Stomach (tissue), 9 donors: ENCODE data around the gene SCGB1D1. TPM values are rescaled to one million over a fixed set of nuclear protein-coding genes. Genes with fewer than 3 reads are reported as not detected.

Experiments used
- DNase-seq, 2 donors: peaks; one replicate each; pipeline versions ENCODE4 v3.0.0 to v3.0.0-alpha.2; 2013 to 2019
- H3K27ac ChIP-seq, 5 donors: fragments of 200-600 bp in 4 of 5; sonication (generic) in 4 of 5; one replicate each; pipeline ENCODE4 v1.5.1; 2013 to 2019; ENCODE audit warnings: mild to moderate bottlenecking in 1 of 5, moderate library complexity in 1 of 5
- H3K27me3 ChIP-seq, 3 donors: fragments of 200-600 bp; sonication (generic); one replicate each; pipeline ENCODE4 v1.5.1; 2017 to 2019; ENCODE audit warnings: mixed run types in 1 of 3
- H3K36me3 ChIP-seq, 4 donors: fragments of 200-600 bp; sonication (generic); 1 replicate in 3 of 4; 2 replicates in 1 of 4; pipeline ENCODE4 v1.5.1; 2016 to 2019
- H3K4me1 ChIP-seq, 4 donors: fragments of 200-600 bp; sonication (generic); one replicate each; pipeline ENCODE4 v1.5.1; 2016 to 2019
- H3K4me3 ChIP-seq, 4 donors: fragments of 200-600 bp; sonication (generic) in 3 of 4; one replicate each; pipeline ENCODE4 v1.5.1; 2016 to 2019; ENCODE audit warnings: mild to moderate bottlenecking in 1 of 4
- H3K9me3 ChIP-seq, 4 donors: fragments of 200-600 bp; sonication (generic); one replicate each; pipeline ENCODE4 v1.5.1; 2016 to 2019
- CTCF ChIP-seq, 7 experiments: fragments of 450-650 bp in 4 of 7; fragments of 200-600 bp in 3 of 7; sonication (generic) in 3 of 7; IDR thresholded peaks; one replicate each; pipeline ENCODE4 v1.5.1; 2016 to 2019; ENCODE audit warnings: antibody characterized with exemption in 7 of 7, control low read depth in 2 of 7, mild to moderate bottlenecking in 1 of 7
- EP300 ChIP-seq: sonication (generic); formaldehyde crosslinking; IDR thresholded peaks from one replicate; pipeline ENCODE4 v1.6.1; 2017; ENCODE audit warnings: antibody characterized with exemption
- POLR2A ChIP-seq, 4 donors: fragments of 450-650 bp; IDR thresholded peaks; one replicate each; pipeline ENCODE4 v1.6.1; 2016; ENCODE audit warnings: antibody characterized with exemption in 4 of 4, control low read depth in 2 of 4, mild to moderate bottlenecking in 1 of 4, moderate library complexity in 1 of 4
- POLR2AphosphoS5 ChIP-seq, 3 donors: sonication (generic); formaldehyde crosslinking; IDR thresholded peaks; one replicate each; pipeline ENCODE4 v1.6.1; 2016; ENCODE audit warnings: antibody characterized with exemption in 3 of 3
- WGBS, 5 donors: extraction: QIAGEN DNeasy Blood & Tissue Kit in 3 of 5; methylation state at CpG; one replicate each; pipeline versions ENCODE4 v1.1.5 to v1.1.7; 2013 to 2018; 5-methylcytosine and 5-hydroxymethylcytosine counted together
- intact Hi-C: fragments of 100-400 bp; cut with DNase I; formaldehyde crosslinking; loops from one replicate; pipeline ENCODE4 v1.15.1; 2023; ENCODE audit warnings: low total_unique reads
- polyA plus RNA-seq, 3 donors: library from polyadenylated mRNA; stranded (reverse); fragments of 200-250 nt; gene quantifications; one replicate each; pipeline ENCODE4 v1.2.3, GENCODE V29; 2013
- total RNA-seq, 5 donors: library from RNA; depleted of rRNA; stranded (reverse); fragments of >200 nt; gene quantifications; one replicate each; pipeline versions ENCODE4 v1.1.0 to v1.2.3, GENCODE V29; 2014 to 2016
- donor health status: healthy with polysubstance abuse.
- donor health status: Bipolar disorder and iron deficiency.
- donor health status: healthy.

The SCGB1D1 gene
- total and polyA plus RNA-seq, 8 donors: not detected

GRCh38 chr11:62150887-62151736 lies 38.9 kb upstream of the SCGB1D1 start:
- Histone ChIP-seq H3K4me1 (no peaks in the 10 kb centered on the region), H3K36me3 (peaks cover 49 to 71% (median 69%) of the 10 kb centered on the region in 4 donors), H3K27ac (no peak overlapping the region), H3K27me3 (no peaks in the 10 kb centered on the region), H3K4me3 (no peak overlapping the region), H3K9me3 (no peaks in the 10 kb centered on the region)
- peak in 1 of 2 donors; percentile 16 for DNase-seq
- intact Hi-C loops: no loop called here
- TF ChIP-seq CTCF (IDR thresholded peaks at IDR 0.05) (no peak), POLR2A (IDR thresholded peaks at IDR 0.05) (no peak), POLR2AphosphoS5 (IDR thresholded peaks at IDR 0.05) (no peak), EP300 (no peak)
- 94 to 96% (median 95%) methylated on average over 8 to 10 of the region's 10 CpGs for WGBS, 5 donors

DNA sequence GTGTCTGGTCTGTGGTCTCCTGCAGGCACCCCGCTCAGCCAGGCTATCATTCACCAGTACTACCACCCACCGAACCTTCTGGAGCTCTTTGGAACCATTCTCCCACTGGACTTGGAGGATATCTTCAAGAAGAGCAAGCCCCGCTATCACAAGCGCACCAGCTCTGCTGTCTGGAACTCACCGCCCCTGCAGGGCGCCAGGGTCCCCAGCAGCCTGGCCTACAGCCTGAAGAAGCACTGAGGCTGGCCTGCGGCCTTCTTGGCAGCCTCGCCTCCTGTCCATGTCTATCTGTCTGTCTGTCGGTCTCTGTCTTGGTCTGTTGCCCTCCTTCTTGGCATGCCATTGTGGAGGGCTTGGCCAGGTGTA lies 38.3 kb upstream of the SCGB1D1 start:
- intact Hi-C loops: no loop called here
- Histone ChIP-seq H3K4me1 (no peaks in the 10 kb centered on the region), H3K27me3 (no peaks in the 10 kb centered on the region), H3K27ac (no peak overlapping the region), H3K36me3 (peaks cover 44 to 65% (median 63%) of the 10 kb centered on the region in 4 donors), H3K4me3 (no peak overlapping the region), H3K9me3 (no peaks in the 10 kb centered on the region)
- peak in 1 of 2 donors; percentile 21 for DNase-seq
- TF ChIP-seq CTCF (IDR thresholded peaks at IDR 0.05) (no peak), EP300 (no peak), POLR2A (IDR thresholded peaks at IDR 0.05) (no peak), POLR2AphosphoS5 (IDR thresholded peaks at IDR 0.05) (no peak)
- WGBS, 5 donors: 91 to 98% (median 95%) methylated on average over 9 of the region's 9 CpGs

- intact Hi-C loops: no loop called here
- Histone ChIP-seq H3K27ac (no peak overlapping the region), H3K9me3 (no peaks in the 10 kb centered on the region), H3K4me3 (no peak overlapping the region), H3K4me1 (no peaks in the 10 kb centered on the region), H3K27me3 (no peaks in the 10 kb centered on the region), H3K36me3 (peaks cover 37 to 57% (median 55%) of the 10 kb centered on the region in 4 donors)
- TF ChIP-seq EP300 (no peak), CTCF (IDR thresholded peaks at IDR 0.05) (no peak), POLR2A (IDR thresholded peaks at IDR 0.05) (no peak)
- peak in 1 of 2 donors; percentile 13 for DNase-seq
- WGBS, 5 donors: 92 to 95% (median 94%) methylated on average over 11 to 14 of the region's 14 CpGs
These were observed 37.5 kb upstream of the SCGB1D1 start for GRCh38 chr11:62152245-62153086.

DNA sequence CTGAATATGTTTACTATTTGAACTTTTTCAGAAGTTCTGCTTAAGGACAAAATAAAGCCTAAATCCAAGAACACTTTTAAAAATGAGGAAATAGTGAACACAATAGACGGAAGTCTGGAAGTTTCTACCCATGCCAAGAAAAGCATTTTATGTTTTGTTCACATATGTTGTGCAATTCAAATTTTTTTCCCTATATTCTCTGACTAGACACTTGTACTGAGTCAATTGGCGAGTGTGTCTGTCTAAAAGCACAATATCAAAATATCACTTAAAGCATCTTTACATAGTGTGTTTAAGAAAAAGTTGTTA lies 37.0 kb upstream of the SCGB1D1 start:
- no peaks in the 10 kb centered on the region for H3K27me3 ChIP-seq
- DNase-seq: no peak
- H3K36me3 ChIP-seq: peaks cover 31 to 52% (median 50%) of the 10 kb centered on the region in 4 donors
- no peak for TF ChIP-seq POLR2AphosphoS5 (IDR thresholded peaks at IDR 0.05)
- no peak for TF ChIP-seq CTCF (IDR thresholded peaks at IDR 0.05)
- TF ChIP-seq POLR2A (IDR thresholded peaks at IDR 0.05): no peak
- no peak for TF ChIP-seq EP300
- H3K4me3 ChIP-seq: no peak overlapping the region
- intact Hi-C loops: no loop called here
- H3K9me3 ChIP-seq: no peaks in the 10 kb centered on the region
- no peak overlapping the region for H3K27ac ChIP-seq
- WGBS, 5 donors: 84 to 96% (median 87%) methylated on average over 2 of the region's 2 CpGs
- no peaks in the 10 kb centered on the region for H3K4me1 ChIP-seq
